ENCODE measurements around the gene RNF5. TPM values are rescaled to one million over a fixed set of nuclear protein-coding genes. Genes with fewer than 3 reads are reported as not detected.

The RNF5 gene
- total RNA-seq, 3 donors from 2014 or later: 79.0 to 114 (median 85.0) TPM

DNA sequence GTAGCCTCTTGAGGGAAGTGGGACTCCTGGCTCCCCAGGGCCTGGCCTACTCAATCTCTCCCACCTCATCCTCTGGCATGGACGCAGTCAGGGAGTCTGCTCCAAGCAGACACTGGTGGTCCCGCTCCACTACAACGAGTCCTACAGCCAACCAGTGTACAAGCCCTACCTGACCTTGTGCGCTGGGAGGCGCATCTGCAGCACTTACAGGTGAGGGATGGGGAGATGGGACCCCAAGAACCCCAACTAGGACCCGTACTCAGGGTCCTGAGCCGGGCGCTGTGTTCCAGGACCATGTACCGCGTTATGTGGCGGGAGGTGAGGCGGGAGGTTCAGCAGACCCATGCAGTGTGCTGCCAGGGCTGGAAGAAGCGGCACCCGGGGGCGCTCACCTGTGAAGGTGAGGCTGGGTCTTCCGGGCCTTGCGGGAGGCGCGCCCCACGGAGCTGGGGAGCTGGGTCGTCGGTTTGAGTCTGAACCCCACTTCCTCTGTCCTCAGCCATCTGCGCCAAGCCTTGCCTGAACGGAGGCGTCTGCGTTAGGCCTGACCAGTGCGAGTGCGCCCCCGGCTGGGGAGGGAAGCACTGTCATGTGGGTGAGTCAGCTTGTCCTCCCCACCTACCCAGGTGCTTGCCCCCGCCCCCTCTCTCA, 11.7 kb upstream of the RNF5 start:
- intact Hi-C loops (cut with DNase I, micrococcal nuclease): no loop called here
- TF ChIP-seq, protein P1, sequence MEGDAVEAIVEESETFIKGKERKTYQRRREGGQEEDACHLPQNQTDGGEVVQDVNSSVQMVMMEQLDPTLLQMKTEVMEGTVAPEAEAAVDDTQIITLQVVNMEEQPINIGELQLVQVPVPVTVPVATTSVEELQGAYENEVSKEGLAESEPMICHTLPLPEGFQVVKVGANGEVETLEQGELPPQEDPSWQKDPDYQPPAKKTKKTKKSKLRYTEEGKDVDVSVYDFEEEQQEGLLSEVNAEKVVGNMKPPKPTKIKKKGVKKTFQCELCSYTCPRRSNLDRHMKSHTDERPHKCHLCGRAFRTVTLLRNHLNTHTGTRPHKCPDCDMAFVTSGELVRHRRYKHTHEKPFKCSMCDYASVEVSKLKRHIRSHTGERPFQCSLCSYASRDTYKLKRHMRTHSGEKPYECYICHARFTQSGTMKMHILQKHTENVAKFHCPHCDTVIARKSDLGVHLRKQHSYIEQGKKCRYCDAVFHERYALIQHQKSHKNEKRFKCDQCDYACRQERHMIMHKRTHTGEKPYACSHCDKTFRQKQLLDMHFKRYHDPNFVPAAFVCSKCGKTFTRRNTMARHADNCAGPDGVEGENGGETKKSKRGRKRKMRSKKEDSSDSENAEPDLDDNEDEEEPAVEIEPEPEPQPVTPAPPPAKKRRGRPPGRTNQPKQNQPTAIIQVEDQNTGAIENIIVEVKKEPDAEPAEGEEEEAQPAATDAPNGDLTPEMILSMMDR (IDR thresholded peaks at IDR 0.05): no peak
- no peaks in the 10 kb centered on the region for H3K9me3 ChIP-seq
- H3K36me3 ChIP-seq (ENCODE audit: low read depth): no peaks in the 10 kb centered on the region
- DNase-seq (peak in 2 of 3 donors; percentile 34 to 57), ATAC-seq (no peak)
- H3K4me1 ChIP-seq (ENCODE audit: low read depth): no peaks in the 10 kb centered on the region
- no peak overlapping the region for H3K4me3 ChIP-seq

DNA sequence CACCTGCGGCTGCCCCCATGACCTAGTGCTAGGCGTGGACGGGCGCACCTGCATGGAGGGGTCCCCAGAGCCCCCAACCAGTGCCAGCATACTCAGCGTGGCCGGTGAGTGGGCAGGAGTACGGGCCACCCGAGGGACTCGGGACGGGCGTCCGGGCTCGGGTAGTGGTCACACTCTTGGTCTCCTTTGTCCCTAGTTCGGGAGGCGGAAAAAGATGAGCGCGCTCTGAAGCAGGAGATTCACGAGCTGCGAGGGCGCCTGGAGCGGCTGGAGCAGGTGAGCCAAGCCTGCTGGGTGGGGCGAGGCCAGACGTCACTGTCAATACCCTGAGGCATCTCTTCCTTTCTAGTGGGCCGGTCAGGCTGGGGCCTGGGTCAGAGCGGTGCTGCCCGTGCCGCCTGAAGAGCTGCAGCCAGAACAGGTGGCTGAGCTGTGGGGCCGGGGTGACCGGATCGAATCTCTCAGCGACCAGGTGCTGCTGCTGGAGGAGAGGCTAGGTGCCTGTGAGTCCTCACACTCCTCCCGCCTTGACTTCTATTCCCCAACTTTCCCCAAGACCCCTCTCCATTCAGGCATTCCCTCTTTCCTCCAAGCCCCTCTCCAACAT, 10.9 kb upstream of the RNF5 start:
- no peaks in the 10 kb centered on the region for H3K9me3 ChIP-seq
- intact Hi-C loops (cut with DNase I, micrococcal nuclease): no loop called here
- H3K4me3 ChIP-seq: no peak overlapping the region
- H3K4me1 ChIP-seq (ENCODE audit: low read depth): no peaks in the 10 kb centered on the region
- H3K36me3 ChIP-seq (ENCODE audit: low read depth): no peaks in the 10 kb centered on the region
- peak in 2 of 3 donors; percentile 29 to 49 for DNase-seq
- TF ChIP-seq, protein P1 (IDR thresholded peaks at IDR 0.05): no peak
- no peak for ATAC-seq

DNA sequence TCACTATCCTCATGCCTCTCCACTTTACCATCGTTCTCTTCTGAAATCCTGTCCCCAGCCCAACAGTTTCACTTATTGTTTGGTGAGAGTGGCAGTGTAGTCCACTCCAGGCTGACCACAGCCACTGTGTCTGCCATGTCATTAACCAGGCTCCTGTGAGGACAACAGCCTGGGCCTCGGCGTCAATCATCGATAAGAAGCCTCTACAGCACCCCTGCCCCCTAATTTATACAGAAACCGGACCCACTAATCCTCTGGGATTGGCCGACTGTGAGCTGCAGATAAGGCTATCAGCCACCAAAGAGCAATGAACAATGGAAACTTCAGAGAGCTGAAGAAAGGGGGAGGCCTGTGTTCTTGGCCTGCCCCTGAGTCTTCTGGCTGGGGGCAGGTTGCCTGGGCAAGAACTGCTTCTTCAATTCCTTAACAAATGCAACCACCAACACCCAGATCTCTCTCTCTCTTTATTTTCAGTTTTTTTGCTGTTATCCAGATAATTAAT, 10.4 kb upstream of the RNF5 start:
- intact Hi-C loops (cut with DNase I, micrococcal nuclease): no loop called here
- H3K36me3 ChIP-seq (ENCODE audit: low read depth): no peaks in the 10 kb centered on the region
- DNase-seq (peak in 2 of 3 donors; percentile 5 to 17), ATAC-seq (no peak)
- no peaks in the 10 kb centered on the region for H3K4me1 ChIP-seq (ENCODE audit: low read depth)
- H3K4me3 ChIP-seq: no peak overlapping the region
- no peaks in the 10 kb centered on the region for H3K9me3 ChIP-seq
- TF ChIP-seq, protein P1 (IDR thresholded peaks at IDR 0.05): no peak

DNA sequence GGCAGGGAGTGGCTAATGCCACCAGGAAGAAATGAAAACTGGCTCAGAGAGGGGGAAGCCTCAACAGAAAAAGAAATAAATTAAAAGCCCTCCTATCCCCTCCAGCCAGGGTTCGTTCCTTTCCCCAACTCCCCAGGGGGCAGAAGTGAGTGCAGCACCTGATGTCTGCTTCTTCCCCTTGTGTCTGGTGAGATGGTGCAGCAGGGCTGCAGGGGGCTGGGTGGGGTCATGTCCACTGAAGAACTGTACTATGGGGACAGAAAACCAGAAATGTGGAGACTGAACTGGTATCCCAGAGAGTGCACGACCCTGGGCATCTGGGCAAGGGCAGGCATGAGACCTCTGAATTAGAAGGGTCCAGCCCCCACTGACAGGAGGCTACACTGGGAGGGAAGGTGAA, 9.9 kb upstream of the RNF5 start:
- peak in 2 of 3 donors; percentile 16 to 20 for DNase-seq
- TF ChIP-seq, protein P1 (IDR thresholded peaks at IDR 0.05): no peak
- intact Hi-C loops (cut with DNase I, micrococcal nuclease): no loop called here
- Histone ChIP-seq H3K36me3 (ENCODE audit: low read depth) (no peaks in the 10 kb centered on the region), H3K4me1 (ENCODE audit: low read depth) (no peaks in the 10 kb centered on the region), H3K4me3 (no peak overlapping the region), H3K9me3 (no peaks in the 10 kb centered on the region)
- no peak for ATAC-seq

DNA sequence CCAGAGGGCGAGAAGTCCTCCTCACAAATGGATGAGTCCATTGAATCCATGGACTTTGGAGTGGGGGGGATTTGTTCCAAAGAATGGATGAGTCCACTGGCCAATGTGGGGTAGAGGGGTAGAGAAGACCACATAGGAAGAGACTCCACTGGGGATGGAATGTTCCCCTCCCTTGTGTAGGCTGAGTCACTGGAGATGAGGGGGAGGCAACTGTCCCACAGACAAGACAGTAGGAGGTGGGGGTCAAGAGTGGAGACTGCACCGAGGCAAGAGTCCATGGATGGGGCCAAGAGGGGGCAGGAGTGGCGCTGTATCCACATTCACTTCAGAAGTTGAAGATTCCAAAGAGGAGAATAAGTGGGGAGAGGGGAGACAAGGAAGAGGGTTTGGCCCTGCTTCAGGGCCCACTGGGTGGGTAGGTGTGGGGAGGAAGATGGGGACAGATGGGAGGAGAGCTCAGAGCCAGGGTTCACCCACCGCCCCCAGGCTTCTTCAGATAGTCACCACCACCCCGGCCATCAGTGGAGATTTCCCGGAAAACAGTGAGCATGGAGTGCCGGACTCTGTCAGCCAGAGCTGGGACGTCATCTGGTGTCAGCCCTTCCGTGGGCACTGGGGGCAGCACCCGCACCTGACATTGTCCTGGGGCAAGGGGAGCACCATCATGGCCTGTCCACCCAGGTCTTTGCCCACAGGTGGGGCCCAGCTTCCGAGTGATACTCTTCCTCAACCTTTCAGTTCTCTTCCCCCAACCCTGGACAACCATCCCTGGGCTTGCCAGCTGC, 9.2 kb upstream of the RNF5 start:
- ATAC-seq (no peak), DNase-seq (peak in 2 of 3 donors; percentile 23 to 36)
- Histone ChIP-seq H3K9me3 (no peaks in the 10 kb centered on the region), H3K4me3 (no peak overlapping the region), H3K36me3 (ENCODE audit: low read depth) (no peaks in the 10 kb centered on the region), H3K4me1 (ENCODE audit: low read depth) (no peaks in the 10 kb centered on the region)
- intact Hi-C loops (cut with DNase I, micrococcal nuclease): no loop called here
- TF ChIP-seq, protein P1 (IDR thresholded peaks at IDR 0.05): no peak
